ENCODE data around the gene ARHGEF19. TPM values are rescaled to one million over a fixed set of nuclear protein-coding genes. Genes with fewer than 3 reads are reported as not detected.

ARHGEF19 gene
- total RNA-seq, 1 donor = 6.5 TPM

DNA sequence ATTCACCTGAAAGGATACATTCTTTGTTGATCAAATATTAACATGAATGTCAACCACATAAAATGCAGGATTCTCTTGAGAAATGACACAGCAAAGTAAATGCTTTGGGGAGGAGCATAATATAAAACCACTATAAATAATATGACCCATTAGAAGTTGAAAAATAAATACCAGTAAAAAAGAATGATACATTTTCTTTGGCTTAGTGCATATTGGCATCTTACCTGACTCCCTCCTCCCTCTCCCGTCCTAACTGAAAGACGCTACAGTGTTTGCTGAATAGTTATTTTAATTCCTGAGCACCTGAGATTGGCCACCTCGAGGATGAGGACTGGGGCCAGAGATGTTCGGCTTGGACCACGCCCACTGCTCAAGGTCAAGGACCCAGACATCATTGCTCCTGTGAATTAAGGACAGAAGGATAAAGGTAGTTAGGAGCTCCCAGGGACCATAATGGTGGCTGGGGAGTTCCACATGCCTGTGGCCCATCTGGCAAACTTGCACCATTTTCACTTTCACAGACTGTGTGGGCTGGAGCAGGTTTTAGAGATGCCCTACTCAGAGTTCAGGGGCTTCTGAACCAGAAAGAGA is 41.0 kb upstream of the ARHGEF19 start:
- TF ChIP-seq, protein P1, sequence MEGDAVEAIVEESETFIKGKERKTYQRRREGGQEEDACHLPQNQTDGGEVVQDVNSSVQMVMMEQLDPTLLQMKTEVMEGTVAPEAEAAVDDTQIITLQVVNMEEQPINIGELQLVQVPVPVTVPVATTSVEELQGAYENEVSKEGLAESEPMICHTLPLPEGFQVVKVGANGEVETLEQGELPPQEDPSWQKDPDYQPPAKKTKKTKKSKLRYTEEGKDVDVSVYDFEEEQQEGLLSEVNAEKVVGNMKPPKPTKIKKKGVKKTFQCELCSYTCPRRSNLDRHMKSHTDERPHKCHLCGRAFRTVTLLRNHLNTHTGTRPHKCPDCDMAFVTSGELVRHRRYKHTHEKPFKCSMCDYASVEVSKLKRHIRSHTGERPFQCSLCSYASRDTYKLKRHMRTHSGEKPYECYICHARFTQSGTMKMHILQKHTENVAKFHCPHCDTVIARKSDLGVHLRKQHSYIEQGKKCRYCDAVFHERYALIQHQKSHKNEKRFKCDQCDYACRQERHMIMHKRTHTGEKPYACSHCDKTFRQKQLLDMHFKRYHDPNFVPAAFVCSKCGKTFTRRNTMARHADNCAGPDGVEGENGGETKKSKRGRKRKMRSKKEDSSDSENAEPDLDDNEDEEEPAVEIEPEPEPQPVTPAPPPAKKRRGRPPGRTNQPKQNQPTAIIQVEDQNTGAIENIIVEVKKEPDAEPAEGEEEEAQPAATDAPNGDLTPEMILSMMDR (IDR thresholded peaks at IDR 0.05; ENCODE audit: extremely low read depth, low read depth, low read length) = no peak
- Histone ChIP-seq H3K27me3 (ENCODE audit: insufficient read depth, low read length) (no peaks in the 10 kb centered on the region), H3K4me2 (ENCODE audit: insufficient read depth, low read length) (no peak overlapping the region), H3K36me3 (ENCODE audit: insufficient read depth, low read length) (peaks cover 28% of the 10 kb centered on the region), H3K4me3 (ENCODE audit: insufficient read depth, low read length) (no peak overlapping the region), H3K79me2 (ENCODE audit: insufficient read depth, low read length) (no peaks in the 10 kb centered on the region), H3K9me3 (ENCODE audit: low read depth, low read length) (no peaks in the 10 kb centered on the region), H3K4me1 (ENCODE audit: insufficient read depth, low read length) (peaks cover 27% of the 10 kb centered on the region), H3K27ac (ENCODE audit: low read depth, low read length) (no peak overlapping the region), H2AFZ (ENCODE audit: low read length) (no peak overlapping the region), H4K20me1 (ENCODE audit: insufficient read depth, low read length) (peaks cover 14% of the 10 kb centered on the region)
- no peak for DNase-seq (ENCODE audit: insufficient read length, low spot score, missing footprints)

DNA sequence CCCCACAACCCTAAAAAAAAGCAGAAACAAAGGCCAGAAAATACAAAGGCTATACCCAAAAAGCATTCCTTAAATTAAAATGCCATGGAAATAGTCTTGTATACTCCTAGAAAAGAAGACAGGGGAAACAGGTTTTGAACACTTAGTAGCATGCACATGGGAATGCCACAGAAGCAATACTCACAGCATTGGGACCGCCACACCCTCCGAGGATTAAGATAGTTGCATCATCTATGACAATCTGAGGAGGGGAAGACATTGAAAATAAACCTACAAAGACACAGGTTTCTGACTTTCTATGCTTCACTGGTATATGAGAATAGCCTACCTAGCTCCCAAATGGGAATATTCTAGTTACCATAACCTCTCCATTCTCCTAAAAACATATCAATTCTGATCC is 40.5 kb upstream of the ARHGEF19 start:
- Histone ChIP-seq H3K36me3 (ENCODE audit: insufficient read depth, low read length) (peaks cover 28% of the 10 kb centered on the region), H3K27me3 (ENCODE audit: insufficient read depth, low read length) (no peaks in the 10 kb centered on the region), H3K4me1 (ENCODE audit: insufficient read depth, low read length) (peaks cover 31% of the 10 kb centered on the region), H3K79me2 (ENCODE audit: insufficient read depth, low read length) (no peaks in the 10 kb centered on the region), H2AFZ (ENCODE audit: low read length) (no peak overlapping the region), H4K20me1 (ENCODE audit: insufficient read depth, low read length) (peaks cover 19% of the 10 kb centered on the region), H3K9me3 (ENCODE audit: low read depth, low read length) (no peaks in the 10 kb centered on the region), H3K4me2 (ENCODE audit: insufficient read depth, low read length) (no peak overlapping the region), H3K4me3 (ENCODE audit: insufficient read depth, low read length) (no peak overlapping the region), H3K27ac (ENCODE audit: low read depth, low read length) (no peak overlapping the region)
- TF ChIP-seq, protein P1 (IDR thresholded peaks at IDR 0.05; ENCODE audit: extremely low read depth, low read depth, low read length) = no peak
- DNase-seq (ENCODE audit: insufficient read length, low spot score, missing footprints) = no peak

DNA sequence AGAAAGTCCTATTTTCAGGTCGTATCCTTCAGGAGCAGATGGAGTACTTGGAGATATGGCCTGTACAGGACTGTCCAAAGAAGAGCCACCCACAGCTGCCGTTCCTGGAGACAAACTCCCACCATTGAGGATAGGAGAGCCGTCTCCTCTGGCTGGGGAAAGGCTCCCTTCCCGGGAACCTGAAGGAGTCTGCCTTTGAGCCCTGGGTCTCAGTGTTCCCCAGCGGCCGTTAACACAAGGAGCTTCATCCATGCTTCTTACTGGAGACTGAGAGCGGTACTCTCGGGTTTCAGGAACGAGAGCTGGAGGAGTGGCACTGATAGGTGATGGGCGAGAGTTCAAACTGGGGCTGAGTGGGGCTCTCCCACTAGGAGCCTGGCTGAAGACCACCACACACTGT is 38.9 kb upstream of the ARHGEF19 start:
- Histone ChIP-seq H3K4me3 (ENCODE audit: insufficient read depth, low read length) (no peak overlapping the region), H2AFZ (ENCODE audit: low read length) (no peak overlapping the region), H3K27me3 (ENCODE audit: insufficient read depth, low read length) (no peaks in the 10 kb centered on the region), H3K4me2 (ENCODE audit: insufficient read depth, low read length) (no peak overlapping the region), H4K20me1 (ENCODE audit: insufficient read depth, low read length) (peaks cover 22% of the 10 kb centered on the region), H3K36me3 (ENCODE audit: insufficient read depth, low read length) (peaks cover 33% of the 10 kb centered on the region), H3K4me1 (ENCODE audit: insufficient read depth, low read length) (peaks cover 29% of the 10 kb centered on the region), H3K79me2 (ENCODE audit: insufficient read depth, low read length) (no peaks in the 10 kb centered on the region), H3K9me3 (ENCODE audit: low read depth, low read length) (no peaks in the 10 kb centered on the region), H3K27ac (ENCODE audit: low read depth, low read length) (no peak overlapping the region)
- TF ChIP-seq, protein P1 (IDR thresholded peaks at IDR 0.05; ENCODE audit: extremely low read depth, low read depth, low read length) = no peak
- DNase-seq (ENCODE audit: insufficient read length, low spot score, missing footprints) = no peak

DNA sequence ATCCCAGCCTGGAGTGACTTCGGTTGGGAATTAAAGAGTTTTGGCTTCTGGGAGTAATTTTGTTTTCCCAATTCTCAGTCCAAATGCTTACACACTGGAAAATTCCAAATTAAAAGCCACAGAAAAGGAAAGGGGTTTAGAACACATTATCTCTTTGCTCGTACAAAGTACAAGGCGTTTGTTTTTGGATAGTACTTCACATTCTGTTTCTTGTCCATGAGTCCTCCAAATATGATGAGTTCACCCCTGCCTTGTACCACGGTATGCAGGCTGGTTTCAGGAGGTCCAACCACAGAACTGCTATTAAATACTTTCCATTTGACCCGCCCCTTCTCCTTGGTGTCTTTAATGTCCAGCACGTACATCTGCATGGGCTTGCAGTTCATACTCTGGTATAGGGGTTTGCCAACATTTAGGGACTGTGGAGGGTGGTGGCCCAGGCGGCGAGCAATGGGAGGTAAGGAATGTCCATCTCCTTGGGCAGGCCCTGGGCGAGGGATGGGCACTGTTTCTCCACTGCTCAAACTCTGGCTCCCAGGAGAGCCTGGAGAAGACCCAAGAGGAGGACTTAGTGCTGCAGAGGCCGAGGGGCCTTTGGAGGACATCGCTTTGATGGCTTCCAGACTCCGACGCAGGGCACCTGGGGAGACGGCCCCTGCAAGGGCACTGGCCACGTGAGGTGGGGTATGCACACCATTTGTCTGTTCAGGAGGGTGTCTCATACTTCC is 38.2 kb upstream of the ARHGEF19 start:
- H2AFZ ChIP-seq (ENCODE audit: low read length) = no peak overlapping the region
- H3K27me3 ChIP-seq (ENCODE audit: insufficient read depth, low read length) = no peaks in the 10 kb centered on the region
- H3K4me1 ChIP-seq (ENCODE audit: insufficient read depth, low read length) = peaks cover 28% of the 10 kb centered on the region
- peaks cover 28% of the 10 kb centered on the region for H3K36me3 ChIP-seq (ENCODE audit: insufficient read depth, low read length)
- H4K20me1 ChIP-seq (ENCODE audit: insufficient read depth, low read length) = peaks cover 22% of the 10 kb centered on the region
- H3K79me2 ChIP-seq (ENCODE audit: insufficient read depth, low read length) = no peaks in the 10 kb centered on the region
- no peak overlapping the region for H3K4me2 ChIP-seq (ENCODE audit: insufficient read depth, low read length)
- no peaks in the 10 kb centered on the region for H3K9me3 ChIP-seq (ENCODE audit: low read depth, low read length)
- TF ChIP-seq, protein P1 (IDR thresholded peaks at IDR 0.05; ENCODE audit: extremely low read depth, low read depth, low read length) = no peak
- no peak overlapping the region for H3K27ac ChIP-seq (ENCODE audit: low read depth, low read length)
- no peak for DNase-seq (ENCODE audit: insufficient read length, low spot score, missing footprints)
- no peak overlapping the region for H3K4me3 ChIP-seq (ENCODE audit: insufficient read depth, low read length)

Measured in osteoblast (primary cell).